IMR-90 (cell line): ENCODE data around the gene TBCD. TPM values are rescaled to one million over a fixed set of nuclear protein-coding genes. Genes with fewer than 3 reads are reported as not detected.

ENCODE experiments used
- ATAC-seq: fragments of 200-7000 bp; cut with Tn5 transposase; 2 replicates; pipeline ENCODE4 v1.9.1; 2020; ENCODE audit warnings: low read depth, mild to moderate bottlenecking, moderate library complexity
- BruUV-seq: library from RNA; stranded (reverse); fragments of 400-500 nt; replicated peaks from 2 replicates; lab custom pipeline; 2021; lab: Mats Ljungman, UMichigan
- CTCF ChIA-PET: fragments of 300-600 bp; formaldehyde crosslinking; extraction: SDS; loops from one replicate; lab custom pipeline; 2021; ENCODE audit warnings: antibody characterized with exemption; lab: Yijun Ruan, JAX
- POLR2A ChIA-PET: fragments of 300-600 bp; sonication (Branson Sonifier 250); formaldehyde crosslinking; loops from one replicate; lab custom pipeline; 2022; ENCODE audit warnings: antibody characterized with exemption; ENCODE audit not compliant: unreplicated experiment; lab: Charles Lee
- DNase-seq: peaks from one replicate; pipeline ENCODE4 v3.0.0; 2013
- H2AFZ ChIP-seq: replicated peaks from 2 replicates; pipeline ENCODE3; 2013; ENCODE audit warnings: low read length, mild to moderate bottlenecking; ENCODE audit not compliant: poor library complexity
- H2AK5ac ChIP-seq: 2 replicates; pipeline ENCODE4 v1.6.1; 2013; ENCODE audit warnings: low read depth, low read length, inconsistent platforms
- H2AK9ac ChIP-seq: replicated peaks from 2 replicates; pipeline ENCODE3; 2013; ENCODE audit warnings: mild to moderate bottlenecking, low read depth, low read length, moderate library complexity; ENCODE audit not compliant: poor library complexity
- H2BK120ac ChIP-seq: 2 replicates; pipeline ENCODE4 v1.6.1; 2013; ENCODE audit warnings: low read depth, low read length, inconsistent platforms
- H2BK15ac ChIP-seq: 3 replicates; pipeline ENCODE4 v1.6.1; 2013; ENCODE audit warnings: low read depth, low read length, inconsistent platforms
- H2BK20ac ChIP-seq: 2 replicates; pipeline ENCODE4 v1.6.1; 2013; ENCODE audit warnings: low read depth, mild to moderate bottlenecking, inconsistent platforms, low read length, moderate library complexity
- H2BK5ac ChIP-seq: 2 replicates; pipeline ENCODE4 v1.6.1; 2013; ENCODE audit warnings: mild to moderate bottlenecking, low read depth, low read length, inconsistent platforms; ENCODE audit not compliant: poor library complexity, severe bottlenecking
- H3K14ac ChIP-seq: replicated peaks from 2 replicates; pipeline ENCODE4 v1.6.1; 2013; ENCODE audit warnings: low read depth, low read length, inconsistent platforms
- H3K18ac ChIP-seq: 2 replicates; pipeline ENCODE4 v1.6.1; 2013; ENCODE audit warnings: low read depth, low read length, control low read depth
- H3K23ac ChIP-seq: 2 replicates; pipeline ENCODE4 v1.6.1; 2013; ENCODE audit warnings: low read depth, low read length, inconsistent platforms
- H3K27ac ChIP-seq: 2 replicates; pipeline ENCODE4 v1.5.1; 2013; ENCODE audit warnings: mild to moderate bottlenecking, control low read depth, low read length; ENCODE audit not compliant: insufficient read depth
- H3K27me3 ChIP-seq: 2 replicates; pipeline ENCODE4 v1.6.1; 2013; ENCODE audit warnings: low read length; ENCODE audit not compliant: control insufficient read depth, insufficient read depth
- H3K36me3 ChIP-seq: 2 replicates; pipeline ENCODE4 v1.6.1; 2013; ENCODE audit warnings: low read length, mixed read lengths; ENCODE audit not compliant: control insufficient read depth, insufficient read depth
- H3K4ac ChIP-seq: 2 replicates; pipeline ENCODE4 v1.6.1; 2013; ENCODE audit warnings: low read depth, low read length, inconsistent platforms
- H3K4me1 ChIP-seq: 2 replicates; pipeline ENCODE4 v1.6.1; 2013; ENCODE audit warnings: low read length, mixed read lengths; ENCODE audit not compliant: control insufficient read depth, insufficient read depth
- H3K4me2 ChIP-seq: 2 replicates; pipeline ENCODE4 v1.6.1; 2013; ENCODE audit warnings: low read depth, mild to moderate bottlenecking, control low read depth, low read length, moderate library complexity
- H3K4me3 ChIP-seq: 2 replicates; pipeline ENCODE4 v1.5.1; 2013; ENCODE audit warnings: low read depth, mild to moderate bottlenecking, control low read depth, low read length, moderate library complexity; ENCODE audit not compliant: insufficient read depth
- H3K56ac ChIP-seq: 2 replicates; pipeline ENCODE4 v1.6.1; 2013; ENCODE audit warnings: low read length, inconsistent platforms; ENCODE audit not compliant: insufficient read depth; ENCODE audit errors: extremely low read depth
- H3K79me1 ChIP-seq, 2 experiments: 2 replicates each; pipeline ENCODE4 v1.6.1; 2013; ENCODE audit warnings: low read length in 2 of 2, inconsistent platforms in 1 of 2, low read depth in 1 of 2
- H3K9ac ChIP-seq: 2 replicates; pipeline ENCODE4 v1.6.1; 2013; ENCODE audit warnings: low read depth, low read length, control low read depth
- H3K9me1 ChIP-seq: 2 replicates; pipeline ENCODE4 v1.6.1; 2013; ENCODE audit warnings: low read length, inconsistent platforms; ENCODE audit not compliant: insufficient read depth
- H3K9me3 ChIP-seq: 2 replicates; pipeline ENCODE4 v1.6.1; 2013; ENCODE audit warnings: low read length; ENCODE audit not compliant: control insufficient read depth, insufficient read depth
- H4K20me1 ChIP-seq: 2 replicates; pipeline ENCODE4 v1.6.1; 2013; ENCODE audit warnings: low read length, inconsistent platforms; ENCODE audit not compliant: insufficient read depth
- H4K5ac ChIP-seq: 2 replicates; pipeline ENCODE4 v1.6.1; 2013; ENCODE audit warnings: mild to moderate bottlenecking, low read depth, low read length, control low read depth
- H4K8ac ChIP-seq, 2 experiments: 2 replicates each; pipeline ENCODE4 v1.6.1; 2013; ENCODE audit warnings: low read depth in 2 of 2, low read length in 2 of 2, control low read depth in 1 of 2, inconsistent platforms in 1 of 2
- H4K91ac ChIP-seq: 2 replicates; pipeline ENCODE4 v1.6.1; 2013; ENCODE audit warnings: low read depth, low read length, inconsistent platforms; ENCODE audit not compliant: insufficient read depth
- BHLHE40 ChIP-seq: fragments of 150-350 bp; IDR thresholded peaks from 2 replicates; pipeline ENCODE4 v1.6.1; 2016; ENCODE audit warnings: mild to moderate bottlenecking, low read depth, low read length
- CEBPB ChIP-seq: IDR thresholded peaks from 2 replicates; pipeline ENCODE4 v1.6.1; 2012; ENCODE audit warnings: low read depth, low read length, improper control_type of control experiment
- CHD1 ChIP-seq: IDR thresholded peaks from 2 replicates; pipeline ENCODE4 v1.6.1; 2012; ENCODE audit warnings: low read depth, low read length, improper control_type of control experiment
- FOS ChIP-seq: fragments of 150-350 bp; IDR thresholded peaks from 2 replicates; pipeline ENCODE4 v1.6.1; 2016; ENCODE audit warnings: low read depth, low read length
- MAFK ChIP-seq: IDR thresholded peaks from 2 replicates; pipeline ENCODE4 v1.6.1; 2012; ENCODE audit warnings: low read depth, low read length, improper control_type of control experiment
- MAZ ChIP-seq: IDR thresholded peaks from 2 replicates; pipeline ENCODE4 v1.6.1; 2012; ENCODE audit warnings: low read depth, mild to moderate bottlenecking, low read length, improper control_type of control experiment, moderate library complexity, borderline replicate concordance
- MXI1 ChIP-seq: IDR thresholded peaks from 2 replicates; pipeline ENCODE4 v1.6.1; 2012; ENCODE audit warnings: low read depth, mild to moderate bottlenecking, low read length, moderate library complexity, borderline replicate concordance
- POLR2A ChIP-seq: IDR thresholded peaks from 2 replicates; pipeline ENCODE4 v1.6.1; 2012; ENCODE audit warnings: mild to moderate bottlenecking, low read depth, low read length
- RAD21 ChIP-seq: IDR thresholded peaks from 2 replicates; pipeline ENCODE4 v1.6.1; 2012; ENCODE audit warnings: low read length, improper control_type of control experiment
- RCOR1 ChIP-seq: IDR thresholded peaks from 2 replicates; pipeline ENCODE4 v1.6.1; 2012; ENCODE audit warnings: mild to moderate bottlenecking, low read length, improper control_type of control experiment; ENCODE audit not compliant: insufficient replicate concordance
- RFX5 ChIP-seq: IDR thresholded peaks from 2 replicates; pipeline ENCODE4 v1.8.0; 2012; ENCODE audit warnings: low read depth, mild to moderate bottlenecking, low read length, moderate library complexity
- SMC3 ChIP-seq: fragments of 150-350 bp; IDR thresholded peaks from 2 replicates; pipeline ENCODE4 v1.6.1; 2016; ENCODE audit warnings: low read depth, mild to moderate bottlenecking, antibody characterized with exemption, low read length, moderate library complexity
- WGBS, 2 experiments: methylation state at CpG; one replicate each; pipeline versions ENCODE4 v1.1.5 to v1.1.7; 2013; ENCODE audit warnings: missing lambda C conversion rate in 2 of 2; ENCODE audit not compliant: insufficient read length in 1 of 2; ENCODE audit errors: extremely low coverage in 2 of 2; 5-methylcytosine and 5-hydroxymethylcytosine counted together
- dilution Hi-C: fragments of 300-500 bp; cut with HindIII; formaldehyde crosslinking; loops from one replicate; pipeline ENCODE4 v1.14.3; 2018; ENCODE audit warnings: low sequenced_read_pairs; ENCODE audit not compliant: unreplicated experiment
- in situ Hi-C: fragments of 300-500 bp; cut with MboI; formaldehyde crosslinking; loops from 3 replicates; pipeline ENCODE4 v1.14.3; 2019; ENCODE audit warnings: low sequenced_read_pairs, inconsistent platforms, mixed read lengths
- intact Hi-C: fragments of 100-400 bp; cut with micrococcal nuclease; formaldehyde crosslinking; loops from 2 replicates; pipeline ENCODE4 v1.10.0; 2022
- polyA plus RNA-seq, 3 experiments: library from polyadenylated mRNA; depleted of rRNA; stranded (reverse); fragments of >200 nt; gene quantifications; 2 replicates each; pipeline ENCODE4 v1.2.3, GENCODE V29; 2012; ENCODE audit warnings: low replicate concordance in 1 of 3
- total RNA-seq: library from RNA; depleted of rRNA; stranded (reverse); fragments of >200 nt; gene quantifications from 2 replicates; pipeline ENCODE4 v1.2.3, GENCODE V29; 2012
- TF ChIP-seq, protein P1 (sequence below): fragments of 150-350 bp; IDR thresholded peaks from 2 replicates; pipeline ENCODE4 v1.6.1; 2017; ENCODE audit warnings: mild to moderate bottlenecking, antibody characterized with exemption, low read length, low read depth
- TF ChIP-seq, protein P2 (sequence below): fragments of 150-350 bp; IDR thresholded peaks from 2 replicates; pipeline ENCODE4 v1.6.1; 2016; ENCODE audit warnings: low read depth, mild to moderate bottlenecking, low read length, moderate library complexity, borderline replicate concordance
- TF ChIP-seq, protein P3 (sequence below): conservative IDR thresholded peaks from 2 replicates; pipeline ENCODE4 v1.5.1; 2012; ENCODE audit warnings: mild to moderate bottlenecking, low read depth, low read length, improper control_type of control experiment

Gene TBCD
- total and polyA plus RNA-seq, 2 of the 4 experiments (the other 2 are of a cell fraction), result 21.9 to 54.5 TPM

DNA sequence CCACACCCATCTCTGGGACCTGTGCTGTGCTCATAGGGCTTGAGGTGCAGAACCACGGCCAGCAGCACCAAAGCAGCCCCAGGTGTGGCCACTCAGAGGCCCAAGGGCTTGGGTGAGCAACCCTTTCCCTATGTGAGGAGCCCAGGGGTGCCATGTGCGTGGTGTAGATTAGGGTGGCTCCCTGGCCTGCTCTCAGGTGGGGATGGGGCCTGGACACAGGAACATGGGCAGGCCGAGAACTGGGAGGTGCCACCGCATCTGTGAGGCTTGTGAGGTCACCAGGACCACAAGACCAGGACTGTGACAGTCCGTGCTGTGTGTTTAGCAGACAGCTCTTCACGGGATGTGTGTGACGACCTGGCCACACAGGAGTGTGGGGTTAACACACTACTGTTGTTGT is 191.5 kb downstream of the TBCD start:
- intact Hi-C loops (no loop called here), in situ Hi-C loops (no loop called here)
- POLR2A ChIA-PET, result no interaction called here

More for the DNA sequence above, 191.5 kb downstream of the TBCD start:
- no peak overlapping the region for H2BK20ac ChIP-seq
- H4K20me1 ChIP-seq, result no peaks in the 10 kb centered on the region
- H3K79me1 ChIP-seq, result no peaks in the 10 kb centered on the region
- H2AK5ac ChIP-seq, result no peak overlapping the region
- peaks cover 40% of the 10 kb centered on the region for H3K9me3 ChIP-seq
- H4K8ac ChIP-seq, result no peak overlapping the region
- H3K18ac ChIP-seq, result no peak overlapping the region
- no peak overlapping the region for H4K91ac ChIP-seq
- no peak overlapping the region for H3K23ac ChIP-seq
- H3K4me3 ChIP-seq, result no peak overlapping the region
- no peak overlapping the region for H2AK9ac ChIP-seq
- no peak overlapping the region for H3K4ac ChIP-seq
- no peak overlapping the region for H3K4me2 ChIP-seq
- dilution Hi-C loops, result no loop called here
- no peaks in the 10 kb centered on the region for H3K4me1 ChIP-seq
- H3K27me3 ChIP-seq, result no peaks in the 10 kb centered on the region
- CTCF ChIA-PET, result no interaction called here
- no peak overlapping the region for H2BK15ac ChIP-seq
- DNase-seq (no peak), ATAC-seq (no peak)
- H3K14ac ChIP-seq, result no peak overlapping the region
- no peak overlapping the region for H3K27ac ChIP-seq
- H3K9me1 ChIP-seq, result no peaks in the 10 kb centered on the region
- WGBS, 2 experiments, result 90% methylated on average over 4 of the region's 7 CpGs; no CpG with 5 or more reads in 1 of the 2 experiments
- no peak overlapping the region for H2BK120ac ChIP-seq
- no peak overlapping the region for H4K5ac ChIP-seq
- no peak overlapping the region for H2BK5ac ChIP-seq
- H3K36me3 ChIP-seq, result peaks cover 43% of the 10 kb centered on the region
- TF ChIP-seq RCOR1 (no peak), CHD1 (no peak), FOS (no peak), RFX5 (no peak), CEBPB (no peak), BHLHE40 (no peak), MAFK (no peak), MAZ (no peak), SMC3 (no peak), POLR2A (no peak), MXI1 (no peak), RAD21 (no peak)
- TF ChIP-seq, protein P1, sequence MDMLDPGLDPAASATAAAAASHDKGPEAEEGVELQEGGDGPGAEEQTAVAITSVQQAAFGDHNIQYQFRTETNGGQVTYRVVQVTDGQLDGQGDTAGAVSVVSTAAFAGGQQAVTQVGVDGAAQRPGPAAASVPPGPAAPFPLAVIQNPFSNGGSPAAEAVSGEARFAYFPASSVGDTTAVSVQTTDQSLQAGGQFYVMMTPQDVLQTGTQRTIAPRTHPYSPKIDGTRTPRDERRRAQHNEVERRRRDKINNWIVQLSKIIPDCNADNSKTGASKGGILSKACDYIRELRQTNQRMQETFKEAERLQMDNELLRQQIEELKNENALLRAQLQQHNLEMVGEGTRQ, result no peak
- TF ChIP-seq, protein P2, sequence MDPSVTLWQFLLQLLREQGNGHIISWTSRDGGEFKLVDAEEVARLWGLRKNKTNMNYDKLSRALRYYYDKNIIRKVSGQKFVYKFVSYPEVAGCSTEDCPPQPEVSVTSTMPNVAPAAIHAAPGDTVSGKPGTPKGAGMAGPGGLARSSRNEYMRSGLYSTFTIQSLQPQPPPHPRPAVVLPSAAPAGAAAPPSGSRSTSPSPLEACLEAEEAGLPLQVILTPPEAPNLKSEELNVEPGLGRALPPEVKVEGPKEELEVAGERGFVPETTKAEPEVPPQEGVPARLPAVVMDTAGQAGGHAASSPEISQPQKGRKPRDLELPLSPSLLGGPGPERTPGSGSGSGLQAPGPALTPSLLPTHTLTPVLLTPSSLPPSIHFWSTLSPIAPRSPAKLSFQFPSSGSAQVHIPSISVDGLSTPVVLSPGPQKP, result no peak
- TF ChIP-seq, protein P3, sequence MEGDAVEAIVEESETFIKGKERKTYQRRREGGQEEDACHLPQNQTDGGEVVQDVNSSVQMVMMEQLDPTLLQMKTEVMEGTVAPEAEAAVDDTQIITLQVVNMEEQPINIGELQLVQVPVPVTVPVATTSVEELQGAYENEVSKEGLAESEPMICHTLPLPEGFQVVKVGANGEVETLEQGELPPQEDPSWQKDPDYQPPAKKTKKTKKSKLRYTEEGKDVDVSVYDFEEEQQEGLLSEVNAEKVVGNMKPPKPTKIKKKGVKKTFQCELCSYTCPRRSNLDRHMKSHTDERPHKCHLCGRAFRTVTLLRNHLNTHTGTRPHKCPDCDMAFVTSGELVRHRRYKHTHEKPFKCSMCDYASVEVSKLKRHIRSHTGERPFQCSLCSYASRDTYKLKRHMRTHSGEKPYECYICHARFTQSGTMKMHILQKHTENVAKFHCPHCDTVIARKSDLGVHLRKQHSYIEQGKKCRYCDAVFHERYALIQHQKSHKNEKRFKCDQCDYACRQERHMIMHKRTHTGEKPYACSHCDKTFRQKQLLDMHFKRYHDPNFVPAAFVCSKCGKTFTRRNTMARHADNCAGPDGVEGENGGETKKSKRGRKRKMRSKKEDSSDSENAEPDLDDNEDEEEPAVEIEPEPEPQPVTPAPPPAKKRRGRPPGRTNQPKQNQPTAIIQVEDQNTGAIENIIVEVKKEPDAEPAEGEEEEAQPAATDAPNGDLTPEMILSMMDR, result no peak
- no TSS peak for BruUV-seq
- no peak overlapping the region for H2AFZ ChIP-seq
- H3K9ac ChIP-seq, result no peak overlapping the region
- H3K56ac ChIP-seq, result no peak overlapping the region
